HG02642 (cell line): ENCODE measurements around the gene ITIH1.
"Not testable (repeated sequence)": the region's sequence is repeated elsewhere in the genome, so short reads cannot be mapped to it uniquely, and the experiment has no call there.

Experiments used
- ATAC-seq: cut with Tn5 transposase; IDR thresholded peaks from one replicate; pipeline ENCODE4 v1.9.1; 2021; ENCODE audit warnings: mild to moderate bottlenecking; ENCODE audit not compliant: unreplicated experiment, poor library complexity

Gene ITIH1, protein sequence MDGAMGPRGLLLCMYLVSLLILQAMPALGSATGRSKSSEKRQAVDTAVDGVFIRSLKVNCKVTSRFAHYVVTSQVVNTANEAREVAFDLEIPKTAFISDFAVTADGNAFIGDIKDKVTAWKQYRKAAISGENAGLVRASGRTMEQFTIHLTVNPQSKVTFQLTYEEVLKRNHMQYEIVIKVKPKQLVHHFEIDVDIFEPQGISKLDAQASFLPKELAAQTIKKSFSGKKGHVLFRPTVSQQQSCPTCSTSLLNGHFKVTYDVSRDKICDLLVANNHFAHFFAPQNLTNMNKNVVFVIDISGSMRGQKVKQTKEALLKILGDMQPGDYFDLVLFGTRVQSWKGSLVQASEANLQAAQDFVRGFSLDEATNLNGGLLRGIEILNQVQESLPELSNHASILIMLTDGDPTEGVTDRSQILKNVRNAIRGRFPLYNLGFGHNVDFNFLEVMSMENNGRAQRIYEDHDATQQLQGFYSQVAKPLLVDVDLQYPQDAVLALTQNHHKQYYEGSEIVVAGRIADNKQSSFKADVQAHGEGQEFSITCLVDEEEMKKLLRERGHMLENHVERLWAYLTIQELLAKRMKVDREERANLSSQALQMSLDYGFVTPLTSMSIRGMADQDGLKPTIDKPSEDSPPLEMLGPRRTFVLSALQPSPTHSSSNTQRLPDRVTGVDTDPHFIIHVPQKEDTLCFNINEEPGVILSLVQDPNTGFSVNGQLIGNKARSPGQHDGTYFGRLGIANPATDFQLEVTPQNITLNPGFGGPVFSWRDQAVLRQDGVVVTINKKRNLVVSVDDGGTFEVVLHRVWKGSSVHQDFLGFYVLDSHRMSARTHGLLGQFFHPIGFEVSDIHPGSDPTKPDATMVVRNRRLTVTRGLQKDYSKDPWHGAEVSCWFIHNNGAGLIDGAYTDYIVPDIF

DNA sequence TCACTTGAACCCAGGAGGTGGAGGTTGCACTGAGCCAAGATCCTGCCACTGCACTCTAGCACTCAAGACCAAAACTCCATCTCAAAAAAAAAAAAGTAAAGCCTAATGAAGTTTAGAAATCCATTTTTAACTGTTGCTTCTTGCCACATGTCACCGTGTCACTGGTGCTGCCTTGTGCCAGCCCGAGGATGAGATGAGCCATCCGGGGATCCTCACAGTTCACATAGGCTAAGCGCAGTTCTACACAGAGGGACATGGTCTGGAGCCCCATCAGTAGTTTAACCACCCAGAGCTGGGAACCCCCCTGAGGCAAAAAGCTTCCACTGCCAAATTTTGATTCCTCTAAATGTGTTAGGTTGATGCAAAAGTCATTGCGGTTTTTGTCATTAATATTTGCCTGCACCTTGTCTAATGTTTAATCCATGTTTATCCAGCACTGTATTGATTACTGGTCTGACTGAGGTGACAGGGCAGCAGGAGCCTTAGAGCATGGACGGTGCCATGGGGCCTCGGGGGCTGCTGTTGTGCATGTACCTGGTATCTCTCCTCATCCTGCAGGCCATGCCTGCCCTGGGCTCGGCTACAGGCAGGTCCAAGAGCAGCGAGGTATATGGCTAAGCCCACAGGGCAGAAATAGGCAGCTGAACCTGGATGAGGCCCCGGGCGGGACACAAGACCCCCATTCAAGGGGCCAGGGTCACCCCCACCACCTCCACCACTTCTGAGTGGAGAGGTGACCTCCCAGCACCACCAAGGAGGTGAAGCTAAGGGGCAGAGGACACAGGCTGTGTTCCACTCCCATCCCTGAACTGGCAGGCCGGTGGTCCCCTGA, at the start of gene ITIH1:
Gene ITIH1 (plus strand): TSS at position 473 of the 832 bp plus-strand sequence. CDS start 17 bp downstream, at position 490.
- ATAC-seq = no peak

DNA sequence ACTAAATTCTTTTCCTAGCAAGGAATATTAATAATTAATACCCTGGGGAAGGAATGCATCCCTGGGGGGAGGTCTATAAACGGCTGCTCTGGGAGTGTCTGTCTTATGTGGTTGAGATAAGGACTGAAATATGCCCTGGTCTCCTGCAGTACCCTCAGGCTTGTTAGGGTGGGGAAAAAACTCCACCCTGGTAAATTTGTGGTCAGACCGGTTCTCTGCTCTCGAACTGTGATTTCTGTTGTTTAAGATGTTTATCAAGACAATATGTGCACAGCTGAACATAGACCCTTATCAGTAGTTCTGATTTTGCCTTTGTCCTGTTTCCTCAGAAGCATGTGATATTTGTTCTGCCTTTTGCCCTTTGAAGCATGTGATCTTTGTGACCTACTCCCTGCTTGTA, 48.6 kb upstream of the ITIH1 start:
- not testable (repeated sequence) for ATAC-seq

DNA sequence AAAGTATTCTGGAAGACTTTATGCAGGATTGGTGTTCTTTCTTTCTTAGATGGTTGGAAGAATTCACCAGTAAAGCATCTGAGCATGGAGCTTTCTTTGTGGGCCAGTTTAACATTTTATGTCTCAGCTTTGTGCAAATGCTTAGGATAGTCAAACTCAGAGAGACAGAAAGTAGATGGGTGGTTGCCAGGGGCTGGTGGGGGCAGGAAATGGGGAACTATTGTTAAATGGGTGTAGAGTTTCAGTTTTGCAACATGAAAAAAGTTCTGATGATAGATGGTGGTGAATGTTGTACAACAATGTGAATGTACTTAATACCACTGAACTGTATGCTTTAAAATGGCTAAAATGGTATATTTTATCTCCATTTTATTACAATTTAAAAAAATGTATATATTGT, 46.7 kb upstream of the ITIH1 start:
- no peak for ATAC-seq

- no peak for ATAC-seq
Measured at GRCh38 chr3:52731590-52731989, 45.8 kb upstream of the ITIH1 start.

- no peak for ATAC-seq
Measured at GRCh38 chr3:52733256-52733891, 44.0 kb upstream of the ITIH1 start.

DNA sequence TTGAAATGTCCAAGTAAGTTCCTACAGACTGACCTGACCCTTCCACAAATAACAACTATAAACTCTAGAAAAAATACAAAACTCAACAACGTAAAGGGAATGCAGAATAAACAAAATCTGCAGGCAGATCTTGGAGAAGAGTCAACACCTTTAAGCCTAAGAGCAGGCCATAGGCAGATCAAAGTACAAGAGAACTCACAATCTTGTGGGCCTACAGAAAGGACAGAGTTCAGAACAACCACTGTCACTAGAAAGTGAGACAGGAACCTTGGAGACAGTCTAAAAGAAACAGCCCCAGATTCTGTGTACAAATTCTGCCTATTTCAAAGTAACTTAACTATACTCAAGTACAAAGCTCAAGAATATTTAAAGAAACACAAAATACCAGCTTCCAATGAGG, 37.7 kb upstream of the ITIH1 start:
- no peak for ATAC-seq

DNA sequence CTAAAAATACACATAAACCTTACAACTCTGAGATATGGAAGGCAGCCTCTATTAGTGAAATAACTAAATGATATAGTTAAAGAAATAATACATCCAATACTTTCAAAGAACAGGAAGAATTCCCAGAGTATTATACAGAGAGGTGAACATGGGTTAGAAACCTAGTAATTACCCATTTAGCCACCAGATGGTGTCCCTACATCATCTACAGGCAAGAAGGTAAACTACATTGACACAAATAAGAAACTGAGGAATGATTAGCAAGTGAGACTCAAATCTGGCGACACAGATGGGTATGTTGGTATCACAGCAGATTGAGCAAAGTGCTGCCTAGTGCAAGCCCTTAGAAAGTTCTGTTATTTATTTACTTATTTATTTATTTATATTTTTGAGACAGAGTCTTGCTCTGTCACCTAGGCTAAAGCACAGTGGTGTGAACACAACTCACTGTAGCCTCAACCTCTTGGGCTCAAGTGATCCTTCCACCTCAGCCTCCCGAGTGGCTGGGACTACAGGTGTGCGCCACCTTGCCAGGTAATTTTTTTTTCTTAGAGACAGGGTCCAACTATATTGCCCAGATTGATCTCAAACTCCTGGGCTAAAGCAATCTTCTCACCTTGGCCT, 34.9 kb upstream of the ITIH1 start:
- ATAC-seq = no peak

DNA sequence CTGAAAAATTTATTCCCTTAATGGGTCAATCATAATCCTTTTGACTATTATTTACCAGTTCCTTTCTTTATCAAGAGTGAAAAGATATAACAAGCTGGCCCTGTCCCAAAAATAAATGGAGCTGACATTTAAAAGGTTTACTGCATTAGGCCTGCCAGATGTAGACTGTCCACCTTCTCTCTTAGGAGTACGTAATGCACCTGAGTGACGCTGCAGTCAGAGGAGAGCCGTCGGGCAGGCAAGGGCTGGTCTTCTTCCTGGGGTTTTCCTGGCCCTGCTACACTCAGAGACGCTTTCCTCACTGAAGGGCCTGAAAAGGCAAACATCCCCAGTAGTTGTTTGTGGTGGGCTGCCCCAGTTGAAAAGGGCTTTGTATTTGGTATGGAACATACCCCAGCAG, 34.2 kb upstream of the ITIH1 start:
- ATAC-seq = no peak

DNA sequence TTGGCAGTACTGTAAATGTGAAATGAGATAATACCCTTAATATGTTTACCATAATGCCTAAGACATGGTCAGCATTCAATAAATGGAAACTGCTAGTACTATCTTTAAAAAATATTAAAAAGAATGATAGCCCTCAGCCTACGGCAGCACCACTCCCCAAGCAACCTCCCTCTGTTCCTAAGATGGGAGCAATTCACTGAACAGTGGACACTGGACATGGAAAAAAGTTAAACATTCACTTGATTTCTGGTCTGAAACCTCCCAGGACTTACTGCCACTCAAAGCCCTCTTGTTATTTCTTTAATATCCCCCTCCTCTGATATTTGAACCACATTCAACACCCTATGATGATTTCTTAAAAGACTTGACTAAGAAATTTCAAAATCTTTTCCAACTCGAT, 33.7 kb upstream of the ITIH1 start:
- ATAC-seq = no peak

DNA sequence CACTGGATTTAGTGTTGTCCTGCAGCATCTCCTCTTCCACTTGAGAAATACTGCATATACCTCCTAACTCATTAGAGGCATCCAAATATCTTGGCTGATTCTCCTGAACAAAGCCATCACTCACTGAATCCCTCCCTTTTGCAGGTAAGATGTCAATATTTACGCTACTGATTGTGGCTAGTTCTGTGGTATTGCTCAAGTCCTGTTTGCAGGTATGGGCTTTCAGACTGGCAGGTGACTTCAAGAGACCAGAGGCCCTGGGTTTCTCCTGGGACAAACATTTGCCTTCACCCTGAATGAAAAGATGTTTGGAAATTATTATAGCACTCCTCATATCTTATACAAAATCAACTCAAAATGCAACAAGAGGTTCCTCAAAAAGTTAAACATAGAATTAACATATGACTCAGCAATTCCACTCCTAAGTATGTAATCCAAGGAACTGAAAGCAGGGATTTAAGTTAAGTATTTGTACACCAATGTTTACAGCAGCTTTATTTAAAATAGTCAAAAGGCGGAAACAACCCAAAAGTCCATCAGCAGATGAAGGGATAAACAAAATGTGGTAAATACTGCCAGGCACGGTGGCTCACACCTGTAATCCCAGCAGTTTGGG, 25.2 kb upstream of the ITIH1 start:
- no peak for ATAC-seq

DNA sequence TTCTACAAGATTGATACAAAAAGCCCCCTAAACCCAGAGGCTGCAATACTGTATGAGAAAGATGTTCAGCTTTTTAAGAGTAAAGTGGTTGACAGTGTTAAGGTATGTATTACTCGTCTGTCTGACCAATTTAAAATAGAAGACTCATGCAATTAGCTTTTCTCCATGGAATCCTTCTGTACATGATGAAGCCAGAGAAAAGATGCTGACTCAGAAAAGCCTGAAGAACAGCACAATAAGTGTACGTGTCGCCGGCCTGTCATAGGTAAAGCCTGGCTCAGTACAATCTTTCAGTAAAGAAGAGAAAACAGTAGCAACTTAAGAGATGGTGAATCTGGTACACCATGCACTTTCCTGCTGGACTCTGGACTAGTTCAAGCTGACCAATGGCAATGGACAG, 23.0 kb upstream of the ITIH1 start:
- ATAC-seq = no peak

- ATAC-seq = no peak
Measured at GRCh38 chr3:52756141-52756540, 21.3 kb upstream of the ITIH1 start.

DNA sequence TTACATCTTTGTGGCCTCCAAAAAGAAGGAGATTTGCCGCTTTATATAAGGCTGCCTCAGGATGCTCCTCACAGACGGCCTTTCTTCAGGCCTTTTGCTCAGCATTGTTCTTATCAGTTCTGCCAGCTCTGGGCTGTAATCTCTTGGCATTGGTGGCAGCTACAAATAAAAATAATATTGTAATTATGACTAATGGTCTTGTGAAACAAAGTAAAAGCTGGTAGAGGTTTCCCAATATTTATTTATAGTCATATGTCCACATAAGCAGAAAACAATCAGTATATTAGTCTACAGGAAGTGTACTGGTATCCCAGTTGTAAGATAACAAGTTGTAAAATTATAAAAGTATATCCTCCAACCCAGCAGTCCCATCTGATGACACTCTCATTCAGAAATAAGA, 13.9 kb upstream of the ITIH1 start:
- ATAC-seq = no peak

DNA sequence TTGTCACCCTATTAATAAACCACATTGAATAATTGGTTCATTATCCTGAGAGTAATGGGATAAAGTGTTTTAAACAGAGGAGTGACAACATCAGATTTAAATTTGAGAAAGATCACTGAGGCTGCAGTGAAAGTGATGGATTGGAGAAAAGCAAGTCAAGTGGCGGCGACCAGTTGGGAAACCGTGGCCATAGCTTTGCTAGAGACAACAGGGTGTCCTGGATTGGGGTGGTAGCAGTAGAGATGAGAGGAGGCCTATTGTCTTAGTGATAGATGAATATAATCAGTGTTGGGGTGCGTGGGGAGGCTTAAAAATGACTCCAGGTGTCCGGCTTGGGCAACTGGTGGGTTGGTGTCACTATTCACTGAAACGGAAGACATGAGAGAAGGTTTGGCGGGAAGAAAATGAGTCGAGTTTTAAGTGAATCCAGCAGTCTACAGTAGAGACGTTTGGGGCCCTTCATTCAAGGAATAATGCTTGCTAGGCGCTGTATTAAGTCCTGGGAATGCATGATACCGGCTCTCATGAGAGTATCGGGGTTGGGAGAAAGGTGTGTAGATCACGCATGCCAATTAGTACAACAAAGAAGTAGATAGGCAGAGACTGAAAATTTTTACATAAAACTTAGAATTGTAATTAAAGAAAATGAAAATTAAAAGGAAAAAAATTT, 7.5 kb upstream of the ITIH1 start:
- ATAC-seq = no peak

DNA sequence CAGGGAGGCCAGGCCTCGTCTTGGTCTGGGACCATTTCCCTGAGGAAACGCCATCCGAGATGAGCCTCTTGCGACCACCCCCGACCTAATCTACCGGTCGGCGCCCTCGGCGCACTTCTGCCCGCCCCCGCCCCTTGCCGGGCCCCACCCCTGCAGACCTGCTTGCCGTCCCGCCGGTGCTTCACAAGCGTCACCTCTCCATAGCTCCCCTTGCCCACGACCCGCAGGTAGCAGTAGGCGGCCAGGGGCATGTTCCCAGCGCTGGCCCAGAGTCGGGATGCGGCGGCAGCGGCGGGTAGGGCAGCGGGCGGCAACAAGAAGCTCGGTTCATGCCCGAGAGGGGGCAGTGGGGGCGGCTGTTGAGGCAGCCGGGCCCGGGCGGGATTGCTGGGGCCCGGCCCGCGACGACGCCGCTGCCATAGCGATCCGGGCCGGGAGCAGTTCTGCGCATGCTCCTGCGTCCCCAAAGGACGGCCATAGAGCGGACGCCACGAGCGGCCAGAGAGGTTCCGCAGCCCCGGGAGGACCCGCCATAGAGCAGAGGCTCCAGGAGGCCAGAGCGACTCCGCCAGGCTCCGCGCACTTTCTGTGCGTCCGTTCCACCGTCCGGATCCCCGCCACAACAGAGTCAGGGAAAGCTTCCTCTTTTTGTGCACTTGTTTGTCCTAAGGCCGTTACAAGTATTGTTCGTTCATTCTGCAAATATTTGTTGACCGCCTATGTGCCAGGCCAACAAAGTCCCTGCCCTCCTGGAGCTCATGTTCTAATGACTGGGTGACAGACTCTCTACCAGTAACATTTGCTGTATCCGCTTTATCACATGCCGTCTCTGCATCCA, 6.7 kb upstream of the ITIH1 start, which contains the start of gene NEK4:
Gene NEK4 (minus strand): TSS at position 445 of the 838 bp plus-strand sequence. CDS start 194 bp downstream, at position 251.
- peak; percentile 95 for ATAC-seq

- no peak for ATAC-seq
Measured at GRCh38 chr3:52771334-52771681, 6.1 kb upstream of the ITIH1 start.

GRCh38 chr3:52771702-52772101, 5.7 kb upstream of the ITIH1 start:
- ATAC-seq = no peak
